Neural cell (in vitro differentiated cells): ENCODE results near the gene PLA2G12A. TPM values are rescaled to one million over a fixed set of nuclear protein-coding genes. Genes with fewer than 3 reads are reported as not detected.
"Not testable (repeated sequence)": the region's sequence is repeated elsewhere in the genome, so short reads cannot be mapped to it uniquely, and the experiment has no call there.

Source experiments
- H2AFZ ChIP-seq: fragments of 200-600, 300-800 bp; sonication (generic), shearing (Covaris generic); 2 replicates; pipeline ENCODE4 v1.6.0; 2014; ENCODE audit warnings: low read depth, mild to moderate bottlenecking, antibody characterized with exemption, low read length, moderate library complexity
- H3F3A ChIP-seq: fragments of 200-600 bp; shearing (Covaris generic); 2 replicates; pipeline ENCODE4 v1.6.1; 2016; ENCODE audit warnings: mild to moderate bottlenecking, moderate library complexity, mixed read lengths, antibody characterized with exemption, low read length; ENCODE audit not compliant: insufficient read depth, poor library complexity, severe bottlenecking
- H3K27ac ChIP-seq: fragments of 200-600, 300-800 bp; sonication (generic), shearing (Covaris generic); 2 replicates; pipeline ENCODE4 v1.5.1; 2014; ENCODE audit warnings: mild to moderate bottlenecking, low read length, moderate library complexity
- H3K27me3 ChIP-seq: fragments of 300-800, 200-600 bp; sonication (generic), shearing (Covaris generic); 2 replicates; pipeline ENCODE4 v1.6.0; 2014; ENCODE audit warnings: mild to moderate bottlenecking, low read depth, low read length, moderate library complexity; ENCODE audit not compliant: insufficient read depth
- H3K36me3 ChIP-seq: fragments of 300-800, 200-600 bp; sonication (generic), shearing (Covaris generic); 2 replicates; pipeline ENCODE4 v1.5.1; 2014; ENCODE audit warnings: mild to moderate bottlenecking, antibody characterized with exemption, low read length, moderate library complexity; ENCODE audit not compliant: insufficient read depth
- H3K4me2 ChIP-seq: fragments of 300-800, 200-600 bp; sonication (generic), shearing (Covaris generic); 2 replicates; pipeline ENCODE4 v1.6.0; 2014; ENCODE audit warnings: mild to moderate bottlenecking, low read length
- H3K4me3 ChIP-seq: fragments of 300-800, 200-600 bp; sonication (generic), shearing (Covaris generic); 2 replicates; pipeline ENCODE4 v1.5.1; 2014; ENCODE audit warnings: mild to moderate bottlenecking, low read length, moderate library complexity
- H3K79me2 ChIP-seq: fragments of 200-600 bp; shearing (Covaris generic); replicated peaks from 2 replicates; pipeline ENCODE4 v1.6.0; 2014; ENCODE audit warnings: mild to moderate bottlenecking, low read length, moderate library complexity; ENCODE audit not compliant: insufficient read depth
- H3K9ac ChIP-seq: fragments of 300-800, 200-600 bp; sonication (generic), shearing (Covaris generic); 2 replicates; pipeline ENCODE4 v1.6.1; 2016; ENCODE audit warnings: mild to moderate bottlenecking, low read length, mixed read lengths
- H3K9me2 ChIP-seq: fragments of 200-600 bp; shearing (Covaris generic); 2 replicates; pipeline ENCODE4 v1.6.1; 2016; ENCODE audit warnings: mild to moderate bottlenecking, low read length, mixed read lengths; ENCODE audit not compliant: insufficient read depth
- H3K9me3 ChIP-seq: fragments of 200-600, 300-800 bp; sonication (generic), shearing (Covaris generic); 2 replicates; pipeline ENCODE4 v1.6.1; 2016; ENCODE audit warnings: mild to moderate bottlenecking, mixed run types, low read length, moderate library complexity, mixed read lengths
- H4K20me1 ChIP-seq: fragments of 200-600 bp; shearing (Covaris generic); 2 replicates; pipeline ENCODE4 v1.6.1; 2016; ENCODE audit warnings: mild to moderate bottlenecking, mixed run types; ENCODE audit not compliant: insufficient read depth
- CTCF ChIP-seq: fragments of 450-650 bp; IDR thresholded peaks from 2 replicates; pipeline ENCODE4 v1.5.1; 2014; ENCODE audit warnings: antibody characterized with exemption, mild to moderate bottlenecking, moderate library complexity; ENCODE audit not compliant: poor library complexity, severe bottlenecking
- EP300 ChIP-seq: fragments of 450-650 bp; conservative IDR thresholded peaks from 2 replicates; pipeline ENCODE4 v1.6.1; 2014; ENCODE audit warnings: antibody characterized with exemption, mild to moderate bottlenecking, moderate library complexity; ENCODE audit not compliant: poor library complexity, severe bottlenecking
- EZH2 ChIP-seq: fragments of 200-600, 300-800 bp; shearing (Covaris generic), sonication (generic); IDR thresholded peaks from 2 replicates; pipeline ENCODE4 v1.6.1; 2014; ENCODE audit warnings: antibody characterized with exemption, low read length, borderline replicate concordance, mild to moderate bottlenecking; ENCODE audit not compliant: insufficient read depth, poor library complexity, severe bottlenecking
- MXI1 ChIP-seq: fragments of 450-650 bp; conservative IDR thresholded peaks from 2 replicates; pipeline ENCODE4 v1.6.1; 2014; ENCODE audit warnings: antibody characterized with exemption, mild to moderate bottlenecking; ENCODE audit not compliant: poor library complexity, severe bottlenecking
- POLR2AphosphoS5 ChIP-seq: IDR thresholded peaks from 2 replicates; pipeline ENCODE4 v1.6.1; 2012
- RAD21 ChIP-seq: fragments of 450-650 bp; conservative IDR thresholded peaks from 2 replicates; pipeline ENCODE4 v1.6.1; 2014; ENCODE audit warnings: antibody characterized with exemption, mild to moderate bottlenecking, moderate library complexity
- REST ChIP-seq: IDR thresholded peaks from 2 replicates; pipeline ENCODE4 v1.6.1; 2012; ENCODE audit warnings: borderline replicate concordance
- SMC3 ChIP-seq: fragments of 450-650 bp; conservative IDR thresholded peaks from 2 replicates; pipeline ENCODE4 v1.6.1; 2014; ENCODE audit warnings: antibody characterized with exemption, mild to moderate bottlenecking, moderate library complexity; ENCODE audit not compliant: poor library complexity
- TAF1 ChIP-seq: IDR thresholded peaks from 2 replicates; pipeline ENCODE4 v1.6.1; 2012; ENCODE audit warnings: low read depth
- polyA plus RNA-seq: library from polyadenylated mRNA; depleted of rRNA; stranded (reverse); fragments of >200 nt; gene quantifications from 2 replicates; pipeline ENCODE4 v1.2.3, GENCODE V29; 2014

PLA2G12A gene
- polyA plus RNA-seq, 1 donor from 2014 or later: 31.2 TPM

- H3K4me3 ChIP-seq: no peak overlapping the region
- no peak overlapping the region for H2AFZ ChIP-seq
- H3K9me3 ChIP-seq: no peaks in the 10 kb centered on the region
- H3K27ac ChIP-seq: no peak overlapping the region
- TF ChIP-seq RAD21 (no peak), SMC3 (no peak), POLR2AphosphoS5 (no peak), REST (no peak), CTCF (no peak), EZH2 (no peak), MXI1 (no peak), EP300 (no peak), TAF1 (no peak)
- H3K4me2 ChIP-seq: no peak overlapping the region
- H3K27me3 ChIP-seq: no peaks in the 10 kb centered on the region
- H3K79me2 ChIP-seq: no peaks in the 10 kb centered on the region
- H3K9ac ChIP-seq: no peak overlapping the region
- H3K36me3 ChIP-seq: no peaks in the 10 kb centered on the region
- H3K9me2 ChIP-seq: no peaks in the 10 kb centered on the region
- no peaks in the 10 kb centered on the region for H4K20me1 ChIP-seq
- H3F3A ChIP-seq: no peaks in the 10 kb centered on the region
Observed at GRCh38 chr4:109682875-109683274, 47.0 kb downstream of the PLA2G12A start.

GRCh38 chr4:109678925-109679324 lies 50.9 kb downstream of the PLA2G12A start:
- not testable (repeated sequence) for H4K20me1 ChIP-seq, H3K27me3 ChIP-seq, H3K9me2 ChIP-seq, H2AFZ ChIP-seq, H3K79me2 ChIP-seq, H3K27ac ChIP-seq, H3K9ac ChIP-seq, H3K9me3 ChIP-seq, H3K4me3 ChIP-seq, H3F3A ChIP-seq, H3K36me3 ChIP-seq, H3K4me2 ChIP-seq

- H4K20me1 ChIP-seq, H3K27ac ChIP-seq, H3K27me3 ChIP-seq, H3K9ac ChIP-seq, H3K9me3 ChIP-seq, H2AFZ ChIP-seq, H3K4me3 ChIP-seq, H3K4me2 ChIP-seq, H3K9me2 ChIP-seq, H3K36me3 ChIP-seq, H3K79me2 ChIP-seq, H3F3A ChIP-seq: not testable (repeated sequence)
Observed at GRCh38 chr4:109678472-109678871, 51.4 kb downstream of the PLA2G12A start.
